Right lobe of liver (tissue), 4 donors: Measurements from ENCODE around the gene CCDC50.

Experiments
- CTCF ChIP-seq, 4 donors: fragments of 200-600 bp in 3 of 4; fragments of 450-650 bp in 1 of 4; IDR thresholded peaks; one replicate each; pipeline versions ENCODE4 v1.5.1 to v1.8.0; 2016 to 2022; ENCODE audit warnings: antibody characterized with exemption in 4 of 4, mild to moderate bottlenecking in 2 of 4
- POLR2A ChIP-seq: fragments of 450-650 bp; IDR thresholded peaks from one replicate; pipeline ENCODE4 v1.6.1; 2017; ENCODE audit warnings: antibody characterized with exemption, mild to moderate bottlenecking
- donor health status: DM: no; HTN: no; CAD: no.
- donor health status: DM: no; HTN: no; CAD: no.
- donor health status: DM: no; HTN: yes; CAD: no.

GRCh38 chr3:191292243-191293015 is 36.8 kb upstream of the CCDC50 start:
- no peak for TF ChIP-seq POLR2A
- no peak for TF ChIP-seq CTCF (IDR thresholded peaks at IDR 0.05)
